AG08395 (cell line): ENCODE results near the gene EIF4ENIF1.
"Not testable (repeated sequence)": the region's sequence is repeated elsewhere in the genome, so short reads cannot be mapped to it uniquely, and the experiment has no call there.

Source experiments
- DNase-seq: peaks from one replicate; pipeline ENCODE4 v3.0.0; 2012; ENCODE audit warnings: mixed read lengths, low spot score

Gene EIF4ENIF1

GRCh38 chr22:31491218-31491962 is 1.7 kb upstream of the EIF4ENIF1 start:
- no peak for DNase-seq

- peak; percentile 67 for DNase-seq
Measured at GRCh38 chr22:31490496-31490925, 869 bp upstream of the EIF4ENIF1 start.

DNA sequence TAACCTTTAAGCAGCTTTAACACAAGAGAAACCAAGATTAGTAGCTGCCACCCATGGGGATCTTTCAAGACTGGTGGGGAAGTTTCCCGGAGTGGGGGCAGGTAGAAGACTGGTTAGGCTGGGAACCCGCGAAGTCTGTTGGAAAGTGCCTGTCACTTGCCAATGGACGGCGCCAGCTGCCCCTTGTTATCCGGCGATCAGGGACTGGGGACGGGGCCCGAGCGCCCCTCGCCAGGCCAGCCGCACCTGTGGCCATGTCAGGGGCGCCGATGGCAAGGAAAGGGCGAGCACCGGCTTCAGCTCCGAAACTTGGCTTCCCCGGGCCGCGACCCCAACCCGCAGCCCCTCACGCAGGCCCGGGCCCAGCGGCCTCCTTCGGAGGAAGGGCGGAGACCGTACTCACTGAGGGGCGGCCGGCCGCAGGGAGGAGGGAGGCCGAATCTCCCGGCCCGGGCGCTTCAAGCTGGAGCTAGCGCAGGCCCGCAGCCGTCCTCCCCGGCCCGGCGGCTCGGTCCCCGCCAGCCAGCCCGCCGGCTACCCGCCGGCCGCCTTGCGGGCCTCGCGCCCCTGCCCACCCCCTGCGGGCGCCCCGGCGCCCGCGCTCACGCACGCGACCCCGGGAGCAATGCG is 539 bp downstream of the EIF4ENIF1 start:
- DNase-seq, result peak; percentile 48

DNA sequence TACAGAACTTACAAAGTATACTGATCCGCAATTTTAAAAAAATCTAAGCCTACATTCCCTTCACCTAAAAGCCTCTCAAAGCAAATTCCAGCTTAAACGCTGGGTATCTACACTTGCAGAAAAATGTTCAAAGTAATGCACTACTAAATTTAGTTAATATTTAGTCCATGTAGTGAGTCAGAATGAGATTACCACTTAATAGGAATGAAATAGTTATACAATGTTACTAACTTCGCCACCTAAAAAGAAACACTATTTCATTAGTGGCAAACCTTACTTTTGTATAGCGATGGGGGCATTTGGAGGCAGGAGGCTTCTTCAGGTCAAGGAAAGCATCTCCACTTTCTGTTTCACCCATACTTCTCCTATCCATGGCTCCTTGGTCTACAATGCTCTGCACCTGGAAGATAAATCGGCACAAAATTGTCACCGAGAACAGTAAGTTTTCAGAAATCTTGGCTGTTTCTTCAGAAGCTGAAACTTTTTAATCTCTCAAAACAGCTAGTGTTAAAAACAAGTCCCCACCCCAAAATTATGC is 1.2 kb downstream of the EIF4ENIF1 start:
- DNase-seq, result no peak

- DNase-seq, result no peak
Measured at GRCh38 chr22:31486951-31487350, 2.7 kb downstream of the EIF4ENIF1 start.

GRCh38 chr22:31486369-31486768 is 3.3 kb downstream of the EIF4ENIF1 start:
- not testable (repeated sequence) for DNase-seq

DNA sequence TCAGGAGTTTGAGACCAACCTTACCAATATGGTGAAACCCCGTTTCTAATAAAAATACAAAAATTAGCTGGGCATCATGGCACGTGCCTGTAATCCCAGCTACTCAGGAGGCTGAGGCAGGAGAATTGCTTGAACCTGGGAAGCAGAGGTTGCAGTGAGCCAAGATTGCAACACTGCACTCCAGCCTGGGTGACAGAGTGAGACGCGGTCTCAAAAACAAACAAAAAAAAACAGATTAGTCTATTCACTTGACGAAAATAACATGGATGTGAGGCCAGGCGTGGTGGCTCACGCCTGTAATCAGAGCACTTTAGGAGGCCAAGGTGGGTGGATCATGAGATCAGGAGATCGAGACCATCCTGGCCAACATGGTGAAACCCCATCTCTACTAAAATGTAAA is 7.2 kb downstream of the EIF4ENIF1 start:
- not testable (repeated sequence) for DNase-seq

GRCh38 chr22:31481129-31481528 is 8.5 kb downstream of the EIF4ENIF1 start:
- no peak for DNase-seq

DNA sequence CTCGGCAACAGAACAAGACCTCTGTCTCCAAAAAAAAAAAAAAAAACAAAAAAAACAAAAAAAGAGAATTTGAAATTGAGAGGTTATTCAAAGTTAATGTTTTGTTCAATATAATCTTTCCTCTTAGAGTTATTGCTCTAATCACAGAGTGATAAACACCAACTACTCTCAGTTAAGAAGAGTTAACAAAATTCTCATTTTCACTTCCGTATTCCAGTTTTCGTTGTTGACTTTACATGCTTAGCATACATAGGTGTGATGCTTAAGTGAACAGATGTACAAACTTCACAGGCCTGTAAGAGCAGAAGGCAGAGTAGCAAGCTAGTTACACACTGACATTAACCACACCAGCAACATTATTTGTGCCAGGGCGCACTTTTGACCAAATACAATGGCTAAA is 12.3 kb downstream of the EIF4ENIF1 start:
- DNase-seq, result no peak

DNA sequence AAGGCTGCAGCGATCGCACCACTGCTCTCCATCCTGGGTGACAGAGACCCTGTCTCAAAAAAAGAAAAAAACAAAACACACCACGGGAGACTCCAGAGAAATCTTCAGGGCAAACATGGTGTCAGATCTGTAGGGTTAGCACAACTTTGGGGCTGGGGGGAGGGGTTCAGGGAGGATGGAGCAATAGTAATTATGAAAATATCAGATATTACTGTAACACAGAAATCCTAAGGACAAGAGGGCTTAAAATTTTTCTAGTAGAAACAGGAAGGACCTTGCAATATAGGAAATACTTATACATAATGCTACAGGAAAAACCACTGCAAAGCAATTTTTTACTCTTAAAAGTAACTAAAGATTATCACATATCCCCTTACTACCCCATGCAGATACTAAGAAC is 13.8 kb downstream of the EIF4ENIF1 start:
- no peak for DNase-seq

- peak; percentile 74 for DNase-seq
Measured at GRCh38 chr22:31474743-31475142, 14.9 kb downstream of the EIF4ENIF1 start.

DNA sequence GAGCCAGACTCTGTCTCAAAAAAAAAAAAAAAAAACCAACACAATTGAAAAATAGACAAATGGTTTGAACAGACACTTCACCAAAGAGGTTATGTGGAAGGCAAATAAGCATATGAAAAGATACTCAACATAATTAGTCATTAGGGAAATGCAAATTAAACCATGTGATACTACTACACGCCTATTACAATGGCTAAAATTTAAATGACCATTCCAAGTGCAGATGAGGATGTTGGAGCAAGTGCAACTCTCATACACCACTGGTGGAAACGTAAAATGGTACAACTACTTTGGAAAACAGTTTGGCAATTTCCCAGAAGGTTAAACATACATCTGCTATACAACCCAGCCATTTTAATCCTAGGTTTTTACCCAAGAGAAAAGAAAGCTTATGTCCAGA is 24.3 kb downstream of the EIF4ENIF1 start:
- no peak for DNase-seq

DNA sequence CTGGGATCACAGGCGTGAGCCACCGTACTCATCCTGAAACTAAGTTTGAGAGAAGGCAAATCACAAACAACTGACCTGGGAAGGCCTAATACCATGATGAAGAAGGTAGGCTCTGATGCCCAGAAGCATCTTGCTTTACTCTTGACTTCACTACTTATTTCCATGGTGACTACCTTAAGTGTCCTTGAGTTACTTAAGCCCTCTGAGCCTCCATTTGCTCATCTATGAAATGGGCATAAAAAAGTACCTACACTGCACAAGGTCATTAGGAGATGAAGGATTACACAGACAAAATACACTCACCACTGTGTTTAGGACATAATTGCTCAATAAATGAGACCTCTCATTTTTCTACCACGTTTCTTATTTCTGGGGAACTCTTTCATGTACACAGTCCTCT is 27.9 kb downstream of the EIF4ENIF1 start:
- no peak for DNase-seq

DNA sequence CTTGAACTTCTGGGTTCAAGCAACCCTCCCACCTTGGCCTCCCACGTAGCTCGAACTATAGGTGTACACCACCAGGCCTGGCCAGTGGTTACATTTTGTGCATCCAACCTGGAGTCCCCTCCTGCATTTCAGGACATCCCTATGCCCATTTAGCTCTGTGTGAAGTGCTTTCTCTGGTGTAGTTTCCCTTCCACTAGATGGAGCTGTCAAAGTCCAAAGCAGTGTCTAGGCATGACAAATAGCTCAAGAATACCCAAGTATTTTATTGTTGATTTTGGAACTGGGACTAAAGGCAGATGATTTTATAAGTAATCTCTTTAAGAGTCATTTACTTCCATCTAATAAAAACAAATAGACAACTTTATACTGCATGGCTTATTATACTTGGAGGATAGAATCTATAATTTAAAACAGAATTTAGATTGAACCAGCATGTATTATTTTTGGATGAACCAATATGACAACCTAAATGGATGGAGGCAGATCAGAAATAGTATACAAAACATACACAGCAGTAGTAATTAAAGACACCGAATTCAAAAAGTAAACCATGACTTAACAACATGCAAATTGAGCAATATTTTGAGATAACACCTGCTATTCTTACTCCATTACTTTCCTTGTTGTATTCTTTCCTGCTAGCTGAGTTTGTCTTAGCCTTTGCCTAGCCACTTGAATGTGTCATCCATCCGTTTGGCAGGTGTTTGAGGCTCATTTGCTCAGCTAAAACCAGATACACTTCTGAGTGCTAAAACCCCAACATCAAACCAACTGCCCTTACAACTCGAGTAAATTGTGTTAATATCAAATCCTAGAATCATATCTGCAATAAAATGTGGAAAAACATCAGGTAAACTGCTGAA is 37.7 kb downstream of the EIF4ENIF1 start:
- peak; percentile 62 for DNase-seq

DNA sequence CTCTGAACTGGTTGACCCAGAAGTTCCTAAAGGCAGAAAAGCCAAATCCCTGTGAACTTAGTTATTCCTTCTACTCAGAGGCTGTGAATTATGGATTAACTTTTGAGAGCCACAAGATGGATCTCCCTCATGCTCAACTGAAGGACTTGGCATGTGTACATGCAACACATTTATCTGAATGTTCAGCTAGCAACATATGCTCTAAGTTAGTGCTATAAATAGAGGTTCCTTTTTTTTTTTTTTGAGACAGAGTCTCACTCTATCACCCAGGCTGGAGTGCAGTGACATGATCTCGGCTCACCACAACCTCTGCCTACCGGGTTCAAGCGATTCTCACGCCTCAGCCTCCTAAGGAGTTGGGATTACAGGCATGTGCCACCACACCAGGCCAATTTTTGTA is 40.1 kb downstream of the EIF4ENIF1 start:
- DNase-seq, result no peak

DNA sequence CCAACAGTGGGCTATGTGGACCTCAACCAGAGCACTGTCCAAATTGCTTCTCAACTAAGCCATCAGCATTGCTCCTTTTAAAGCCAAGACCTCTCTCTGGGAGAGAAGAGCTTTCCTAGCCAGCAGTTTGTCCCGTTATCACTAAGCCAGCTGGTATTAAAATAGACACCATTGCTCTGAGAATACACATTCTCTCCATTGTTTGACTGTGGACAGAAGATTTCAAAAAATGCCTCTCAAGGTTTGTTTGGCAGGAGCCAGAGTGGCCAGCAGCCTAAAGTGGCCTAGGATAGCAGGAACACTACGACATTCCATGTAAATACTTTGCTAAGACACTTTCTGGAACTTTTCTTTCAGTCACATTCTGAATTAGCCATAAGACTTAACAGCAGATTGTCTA is 41.3 kb downstream of the EIF4ENIF1 start:
- DNase-seq, result no peak

GRCh38 chr22:31447337-31447736 is 42.3 kb downstream of the EIF4ENIF1 start:
- DNase-seq, result no peak

DNA sequence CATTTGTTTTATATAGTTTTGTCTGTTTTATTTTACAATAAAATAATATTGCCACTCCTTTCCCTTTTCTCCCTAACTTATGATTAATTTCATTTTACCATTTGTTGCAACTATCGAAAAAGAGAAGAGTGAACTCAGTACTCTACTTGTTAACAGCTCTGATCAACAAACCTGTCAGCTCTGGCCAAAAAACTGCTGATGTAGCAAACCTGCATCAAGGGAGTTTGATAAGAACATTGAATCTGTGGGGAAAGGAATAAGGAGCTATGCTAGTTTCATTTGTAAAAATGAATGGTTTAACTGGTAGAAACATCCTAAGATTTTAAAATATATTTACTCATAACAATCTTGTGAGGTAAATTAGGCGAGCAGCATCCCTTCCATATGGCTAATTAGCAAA is 42.9 kb downstream of the EIF4ENIF1 start:
- no peak for DNase-seq

DNA sequence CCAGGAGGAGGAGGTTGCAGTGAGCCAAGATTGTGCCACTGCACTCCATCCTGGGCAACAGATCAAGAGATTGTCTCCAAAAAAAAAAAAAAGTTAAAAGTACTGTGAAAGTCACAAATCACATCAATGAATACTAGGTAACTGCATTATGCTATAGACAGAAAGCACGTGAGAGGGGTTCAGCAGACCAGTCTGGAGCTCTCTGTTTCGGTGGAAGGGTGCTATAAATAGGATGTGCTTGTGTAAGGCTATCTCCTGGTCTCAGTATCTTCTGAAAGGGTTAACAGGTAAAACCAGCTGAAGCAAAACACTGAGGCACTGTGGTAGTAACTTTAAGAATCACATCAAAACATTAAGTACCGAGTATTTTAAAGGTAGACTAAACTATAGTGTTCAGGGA is 43.4 kb downstream of the EIF4ENIF1 start:
- no peak for DNase-seq

- no peak for DNase-seq
Measured at GRCh38 chr22:31445642-31446041, 44.0 kb downstream of the EIF4ENIF1 start.

DNA sequence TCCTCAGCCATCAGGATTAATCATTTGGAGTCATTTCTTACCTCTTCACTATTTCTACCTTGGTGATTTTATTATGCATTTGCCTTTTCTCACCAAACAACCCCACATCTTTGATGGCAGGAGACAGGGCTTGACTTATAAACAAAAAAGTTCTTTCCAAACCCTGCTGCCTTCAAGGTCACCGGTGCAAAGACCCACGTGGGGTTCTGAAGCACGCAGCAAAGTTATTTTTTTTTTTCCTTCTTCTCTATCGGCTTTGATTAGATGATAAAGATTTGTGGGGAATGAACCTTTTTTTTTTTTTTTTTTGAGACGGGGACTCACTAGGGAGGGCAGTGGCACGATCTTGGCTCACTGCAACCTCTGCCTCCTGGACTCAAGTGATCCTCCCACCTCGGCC is 46.1 kb downstream of the EIF4ENIF1 start:
- DNase-seq, result no peak

DNA sequence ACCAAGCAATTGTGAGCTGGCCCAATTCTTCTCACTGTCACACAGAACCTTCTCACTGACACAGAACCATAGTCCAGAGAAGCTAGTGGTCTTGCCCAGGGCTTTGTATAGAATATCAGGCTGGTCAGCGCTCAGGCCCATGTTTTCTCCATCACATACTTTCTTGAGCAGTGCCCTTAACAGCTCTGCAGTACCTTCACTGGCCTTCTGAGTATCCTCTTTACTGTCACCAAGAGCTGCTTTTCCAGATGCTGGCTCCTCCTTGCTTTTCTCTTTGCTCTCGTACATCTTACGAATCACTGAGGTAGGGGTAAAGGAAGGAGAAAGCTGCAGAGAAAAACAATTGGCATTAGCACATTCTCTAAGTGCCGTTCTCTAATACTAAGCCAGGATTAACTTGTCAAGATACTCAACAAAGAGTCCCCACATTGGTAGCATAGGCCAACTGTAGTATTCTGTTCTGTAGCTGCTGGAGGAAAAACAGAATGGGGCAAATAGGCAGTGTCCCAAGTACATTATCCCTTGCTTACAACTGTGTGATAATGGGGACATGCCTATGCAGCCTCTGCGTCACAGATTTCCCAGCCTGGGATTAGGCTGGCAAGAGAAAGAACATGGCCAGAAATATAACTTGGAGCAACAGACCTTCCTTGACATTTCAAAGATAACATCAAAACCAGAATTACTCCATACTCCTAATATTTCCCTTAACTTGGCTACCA is 46.7 kb downstream of the EIF4ENIF1 start:
- no peak for DNase-seq
